Endometrial microvascular endothelial cells (primary cell): ENCODE results near the gene WWOX. TPM values are rescaled to one million over a fixed set of nuclear protein-coding genes. Genes with fewer than 3 reads are reported as not detected.
"Not testable (repeated sequence)": the region's sequence is repeated elsewhere in the genome, so short reads cannot be mapped to it uniquely, and the experiment has no call there.

Experiments used
- in situ Hi-C: cut with HindIII; loops from 2 replicates; pipeline ENCODE4 v1.10.0; 2017; ENCODE audit warnings: low sequenced_read_pairs, low pct_unique_long_range_greater_than_20kb; ENCODE audit errors: inconsistent ontology term
- total RNA-seq: library from RNA; depleted of rRNA; stranded (reverse); fragments of >200 nt; gene quantifications from one replicate; pipeline ENCODE4 v1.2.3, GENCODE V29; 2015; ENCODE audit errors: inconsistent ontology term

The WWOX gene
- total RNA-seq, 1 donor from 2014 or later = 6.4 TPM

DNA sequence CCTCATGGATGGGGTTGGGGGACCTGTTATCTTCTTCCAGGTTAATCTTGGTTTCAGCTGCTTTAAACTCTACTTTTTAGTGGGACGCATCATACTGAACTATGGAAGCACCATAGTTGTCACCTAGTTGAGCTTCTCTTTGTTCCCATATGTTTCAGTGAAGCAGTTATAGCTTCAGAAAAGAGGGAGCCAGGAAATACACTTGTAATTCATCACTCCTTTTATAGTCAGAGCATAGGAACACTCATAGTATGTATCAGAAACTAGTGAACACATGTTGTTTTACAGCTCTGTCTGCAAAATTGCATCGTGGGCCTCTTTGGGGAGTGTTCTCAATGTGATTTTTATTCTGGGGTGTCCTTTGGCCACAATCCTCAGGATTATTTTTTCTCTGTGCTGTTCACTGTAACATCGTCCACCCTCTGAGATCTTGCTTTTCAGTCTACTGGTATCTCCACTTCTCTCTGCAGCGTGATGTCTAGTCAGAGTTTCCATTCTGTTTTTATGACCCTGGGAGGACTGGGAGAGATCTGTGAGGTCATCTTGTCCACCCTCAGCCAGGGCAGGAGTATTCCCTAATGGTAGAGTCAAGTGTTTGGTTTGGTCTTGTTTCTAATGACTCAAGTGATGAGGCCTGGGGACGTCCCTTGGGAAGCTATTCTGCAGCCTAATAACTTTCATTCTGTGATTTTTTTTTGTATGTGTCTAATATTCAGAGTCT is 585.4 kb downstream of the WWOX start:
- in situ Hi-C loops = no loop called here

DNA sequence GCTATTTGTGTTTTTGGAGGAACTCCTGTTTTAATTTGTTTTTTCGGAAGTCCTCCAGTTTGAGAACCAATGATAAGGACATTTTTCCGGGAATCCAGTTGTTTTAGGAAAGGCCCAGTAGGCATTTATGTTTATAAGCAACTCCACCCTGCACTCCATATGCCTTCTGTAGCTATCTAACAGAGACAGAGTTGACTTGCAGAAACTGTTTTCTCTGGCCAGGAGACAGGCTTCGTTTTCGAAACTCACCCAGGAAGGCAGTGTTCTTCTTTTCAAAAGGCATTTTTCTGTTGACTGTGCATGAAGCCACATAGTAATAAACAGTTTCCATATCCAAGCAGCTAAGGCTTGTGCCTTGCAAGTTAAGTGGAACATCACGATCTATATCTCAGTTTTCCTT is 587.1 kb downstream of the WWOX start:
- in situ Hi-C loops = no loop called here

DNA sequence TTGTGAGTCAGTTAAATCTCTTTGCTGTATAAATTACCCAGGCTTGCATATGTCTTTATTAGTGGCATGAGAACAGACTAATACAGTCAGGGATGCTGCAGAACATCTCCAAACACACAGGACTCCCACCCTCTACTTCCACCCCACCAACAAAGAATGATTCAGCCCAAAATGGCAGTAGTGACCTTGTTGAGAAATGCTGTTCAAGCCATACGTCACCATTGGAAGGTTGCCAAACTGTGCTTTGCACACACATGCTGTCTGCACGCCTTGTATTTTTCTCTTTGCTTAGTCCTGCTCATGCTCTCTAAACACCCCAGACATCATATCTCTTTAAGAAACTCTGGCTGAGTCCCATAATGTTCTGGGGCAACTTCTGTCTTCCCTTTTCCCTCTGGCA is 589.6 kb downstream of the WWOX start:
- in situ Hi-C loops = no loop called here

DNA sequence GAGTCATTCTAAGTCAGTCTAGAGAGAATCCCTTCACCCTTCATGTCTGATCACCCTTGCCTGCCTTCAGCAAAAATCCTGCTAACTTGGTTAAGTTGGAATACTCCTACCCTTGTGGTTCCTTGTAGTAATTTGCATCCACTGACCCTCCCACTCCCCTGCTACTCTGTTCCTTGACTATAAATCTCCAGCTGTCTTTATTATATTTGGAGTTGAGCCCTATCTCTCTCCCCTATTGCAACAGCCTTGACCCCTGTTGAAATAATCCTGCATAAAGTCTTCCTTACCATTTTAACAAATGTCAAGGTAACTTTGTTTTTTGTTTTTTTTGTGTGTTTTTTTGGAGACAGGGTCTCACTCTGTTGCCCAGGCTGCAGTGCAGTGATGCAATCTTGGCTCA is 590.1 kb downstream of the WWOX start:
- in situ Hi-C loops = no loop called here

DNA sequence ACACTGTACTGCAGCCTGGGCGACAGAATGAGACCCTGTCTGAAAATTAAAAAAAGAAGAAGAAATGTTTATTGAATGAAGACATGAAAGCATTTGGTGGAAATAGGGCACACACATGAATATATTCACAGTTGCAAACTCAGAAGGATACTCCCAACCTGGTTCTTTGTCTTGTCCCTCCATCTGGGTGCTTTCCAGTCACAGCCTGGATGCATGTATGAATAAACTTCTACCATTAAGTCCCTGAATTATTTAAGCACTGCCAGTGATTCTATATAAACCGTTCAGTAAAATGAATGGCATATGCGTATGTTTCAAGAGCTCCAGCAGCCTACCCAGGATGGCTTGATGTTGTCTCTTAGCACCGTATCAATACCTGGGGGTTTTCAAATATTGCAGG is 591.1 kb downstream of the WWOX start:
- in situ Hi-C loops = no loop called here

DNA sequence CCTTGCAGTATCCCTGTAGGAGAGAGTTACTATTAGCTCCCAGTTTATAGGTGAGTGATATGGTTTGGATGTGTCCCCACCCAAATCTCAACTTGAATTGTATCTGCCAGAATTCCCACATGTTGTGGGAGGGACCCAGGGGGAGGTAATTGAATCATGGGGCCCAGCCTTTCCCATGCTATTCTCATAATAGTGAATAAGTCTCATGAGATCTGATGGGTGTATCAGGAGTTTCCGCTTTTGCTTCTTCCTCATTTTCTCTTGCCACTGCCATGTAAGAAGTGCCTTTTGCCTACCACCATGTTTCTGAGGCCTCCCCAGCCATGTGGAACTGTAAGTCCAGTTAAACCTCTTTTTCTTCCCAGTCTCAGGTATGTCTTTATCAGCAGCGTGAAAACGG is 592.3 kb downstream of the WWOX start:
- in situ Hi-C loops = not testable (repeated sequence)

DNA sequence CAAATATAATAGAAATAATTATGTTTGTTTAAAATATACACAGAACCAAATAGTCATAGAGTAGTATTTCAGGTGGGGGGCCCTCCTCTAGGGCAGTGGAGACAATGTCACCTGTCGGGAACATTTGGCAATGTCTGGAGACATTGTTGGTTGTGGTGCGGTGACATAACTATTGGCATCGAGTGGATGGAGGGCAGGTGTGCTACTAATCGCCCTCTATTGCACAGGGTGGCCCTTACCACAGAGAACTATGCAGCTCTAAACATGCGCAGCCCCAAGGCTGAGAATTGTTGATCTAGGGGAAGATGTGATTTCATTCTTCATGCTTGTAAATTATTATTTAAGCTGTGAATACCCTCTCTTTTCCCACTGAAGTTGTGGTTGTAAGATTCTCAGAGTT is 594.0 kb downstream of the WWOX start:
- in situ Hi-C loops = no loop called here

DNA sequence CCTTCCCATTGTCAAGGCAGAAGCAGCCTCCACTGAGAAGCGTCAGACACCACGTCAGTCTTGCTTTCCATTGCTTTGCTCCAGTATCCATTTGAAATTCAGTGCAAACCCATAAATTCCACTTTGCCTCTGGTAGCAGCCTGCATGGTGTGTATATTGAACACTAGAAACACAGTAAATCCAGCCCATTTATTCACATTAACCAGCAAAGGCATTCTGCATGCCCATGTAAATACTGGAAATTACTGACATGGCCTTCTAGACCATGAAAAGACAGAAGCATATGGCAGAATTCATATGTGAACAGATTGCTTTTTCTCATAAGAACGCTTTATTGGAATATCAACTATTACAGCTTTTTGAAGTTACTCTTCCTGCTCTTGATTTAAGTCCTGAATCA is 595.0 kb downstream of the WWOX start:
- in situ Hi-C loops = no loop called here

DNA sequence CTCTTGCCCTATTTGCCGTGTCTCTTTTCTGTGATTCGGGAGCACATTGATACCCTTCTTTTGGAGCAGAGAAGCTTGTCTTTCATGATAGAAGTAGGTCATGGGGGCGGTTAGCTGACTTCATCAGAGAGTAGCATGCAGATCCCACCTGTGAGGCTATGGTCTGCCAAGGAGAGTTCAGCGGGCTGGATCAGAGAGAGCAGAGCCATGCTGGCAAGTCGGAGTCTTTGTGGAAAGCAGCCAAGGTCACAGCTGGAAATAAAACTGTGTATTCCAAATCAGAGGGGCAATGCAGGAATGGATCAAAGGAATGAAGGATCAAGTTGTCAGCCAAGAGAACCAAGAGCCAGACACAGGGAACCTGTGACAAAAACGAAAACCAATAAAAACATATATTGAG is 595.9 kb downstream of the WWOX start:
- in situ Hi-C loops = no loop called here

DNA sequence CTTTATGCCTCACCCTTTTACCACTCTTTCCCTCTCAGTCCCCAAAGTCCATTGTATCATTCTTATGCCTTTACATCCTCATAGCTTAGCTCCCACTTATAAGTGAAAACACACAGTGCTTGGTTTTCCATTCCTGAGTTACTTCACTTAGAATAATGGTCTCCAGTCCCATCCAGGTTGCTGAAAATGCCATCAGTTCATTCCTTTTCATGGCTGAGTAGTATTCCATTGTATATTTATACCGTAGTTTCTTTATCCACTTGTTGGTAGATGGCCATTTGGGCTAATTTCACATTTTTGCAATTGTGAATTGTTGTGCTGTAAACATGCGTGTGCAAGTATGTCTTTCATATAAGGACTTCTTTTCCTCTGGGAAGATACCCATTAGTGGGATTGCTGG is 597.3 kb downstream of the WWOX start:
- in situ Hi-C loops = no loop called here

DNA sequence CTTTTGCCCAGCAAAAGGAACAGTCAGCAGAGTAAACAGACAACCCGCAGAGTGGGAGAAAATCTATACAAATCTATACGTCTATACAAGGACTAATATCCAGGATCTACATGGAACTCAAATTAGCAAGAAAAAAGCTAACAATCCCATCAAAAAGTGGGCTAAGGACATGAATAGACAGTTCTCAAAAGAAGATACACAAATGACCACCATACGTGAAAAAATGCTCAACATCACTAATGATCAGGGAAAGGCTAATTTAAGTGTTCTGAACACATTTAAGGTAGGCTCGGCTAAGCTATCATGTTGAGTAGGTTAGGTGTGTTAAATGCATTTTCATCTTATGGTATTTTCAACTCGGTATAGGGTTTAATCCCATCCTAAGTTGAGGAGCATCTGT is 598.0 kb downstream of the WWOX start:
- in situ Hi-C loops = no loop called here

DNA sequence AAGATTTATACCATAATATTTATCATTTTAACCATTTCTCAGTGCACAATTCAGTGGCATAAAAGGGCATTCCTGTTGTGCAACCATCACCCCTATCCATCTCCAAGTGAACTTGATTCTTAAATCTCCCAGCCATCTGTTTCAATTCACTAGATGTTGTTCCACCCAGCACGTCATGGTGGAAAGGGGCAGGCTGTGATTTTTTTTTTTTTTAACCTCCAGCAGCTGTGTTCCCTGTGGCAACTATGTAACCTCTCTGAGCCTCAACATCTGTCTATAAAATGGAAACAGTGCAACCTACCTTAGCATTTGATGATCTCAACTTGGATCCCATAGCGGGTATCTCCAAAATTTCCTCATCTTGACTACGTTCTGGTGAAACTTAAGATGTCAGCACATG is 604.5 kb downstream of the WWOX start:
- in situ Hi-C loops = no loop called here

DNA sequence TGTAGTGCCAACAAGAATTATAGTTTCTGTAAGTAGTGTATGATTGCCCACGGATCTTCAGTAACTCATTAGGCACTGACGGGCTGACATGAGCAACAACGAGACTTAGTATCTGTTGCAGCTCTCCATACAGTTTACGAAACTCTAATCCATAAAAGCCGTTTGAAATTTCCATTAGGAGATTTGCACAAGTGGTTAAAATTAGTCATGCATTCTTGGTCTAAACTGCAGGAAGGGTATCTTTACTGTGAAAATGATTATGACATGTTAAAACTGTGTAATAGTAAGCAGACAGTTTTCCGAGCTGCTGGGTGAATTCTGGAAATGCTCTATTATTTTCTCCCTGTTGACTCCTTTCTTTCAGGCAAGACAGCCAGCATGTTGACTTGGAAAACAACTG is 605.0 kb downstream of the WWOX start:
- in situ Hi-C loops = no loop called here

DNA sequence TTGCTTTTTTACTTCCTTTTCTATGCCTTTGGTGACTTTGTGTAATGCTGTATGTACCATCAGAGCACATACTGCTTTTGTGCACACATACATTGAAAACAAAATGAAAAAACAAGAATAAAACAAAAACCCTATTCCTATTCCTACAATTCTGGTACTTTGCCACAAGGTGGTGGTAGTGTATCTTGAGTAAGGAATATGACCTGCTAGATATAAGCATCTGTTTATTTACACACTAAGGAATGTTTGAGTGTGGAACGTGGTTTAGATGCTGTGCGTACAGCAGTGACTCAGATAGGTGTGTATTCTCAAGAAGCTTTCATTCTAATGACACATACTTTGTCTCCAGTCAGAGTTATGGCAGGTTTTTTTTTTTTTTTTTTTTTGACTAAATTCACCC is 606.2 kb downstream of the WWOX start:
- in situ Hi-C loops = no loop called here

DNA sequence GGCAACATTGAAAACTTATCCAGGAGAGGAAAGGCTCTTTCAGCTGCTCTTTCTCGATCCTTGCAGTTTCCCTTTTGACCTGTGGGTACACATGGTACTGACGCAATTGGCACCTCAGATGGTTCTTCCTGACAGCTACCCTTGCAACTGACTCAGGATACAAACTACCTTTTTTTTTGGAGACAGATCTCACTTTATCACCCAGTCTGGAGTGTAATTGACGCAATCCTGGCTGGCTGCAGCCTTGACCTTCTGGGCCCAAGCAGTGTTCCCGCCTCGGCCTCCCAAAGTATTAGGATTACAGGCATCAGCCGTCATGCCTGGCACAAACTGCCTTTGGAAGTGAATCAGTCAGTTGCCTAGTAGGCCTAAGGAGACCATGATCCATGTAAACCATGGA is 607.2 kb downstream of the WWOX start:
- in situ Hi-C loops = no loop called here

DNA sequence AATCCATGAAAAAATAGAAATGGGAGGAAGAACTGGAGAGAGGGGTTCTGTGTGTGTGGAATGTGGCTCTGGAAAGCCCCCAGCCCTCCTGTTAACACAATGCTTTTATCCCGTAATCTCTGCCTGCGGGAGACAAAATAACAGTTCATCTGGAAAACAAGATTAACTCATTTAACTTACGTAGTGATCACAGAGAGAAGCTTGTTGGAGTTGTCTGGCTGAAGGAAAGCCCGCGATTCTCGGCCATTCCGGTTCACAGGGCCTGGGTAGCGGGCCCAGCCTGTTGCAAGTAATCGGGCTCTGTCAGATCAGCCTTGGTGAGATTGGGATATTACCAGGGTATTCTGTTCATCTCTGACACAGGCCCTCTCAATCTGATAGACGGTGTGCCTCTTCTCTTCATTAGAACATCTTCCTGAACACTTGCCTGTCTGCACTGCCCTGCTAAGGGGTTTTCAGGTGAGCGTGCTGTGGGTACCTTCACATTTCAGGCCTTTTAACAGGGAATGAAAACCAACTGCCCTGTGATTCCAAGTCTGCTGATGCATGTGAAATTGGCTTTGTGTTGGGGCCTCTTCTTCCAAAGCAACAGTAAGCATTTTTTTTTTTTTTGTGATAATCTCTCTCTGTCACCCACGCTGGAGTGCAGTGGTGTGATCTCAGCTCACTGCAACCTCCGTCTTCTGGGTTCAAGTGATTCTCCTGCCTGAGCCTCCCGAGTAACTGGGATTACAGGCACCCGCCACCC is 609.9 kb downstream of the WWOX start:
- in situ Hi-C loops = no loop called here

DNA sequence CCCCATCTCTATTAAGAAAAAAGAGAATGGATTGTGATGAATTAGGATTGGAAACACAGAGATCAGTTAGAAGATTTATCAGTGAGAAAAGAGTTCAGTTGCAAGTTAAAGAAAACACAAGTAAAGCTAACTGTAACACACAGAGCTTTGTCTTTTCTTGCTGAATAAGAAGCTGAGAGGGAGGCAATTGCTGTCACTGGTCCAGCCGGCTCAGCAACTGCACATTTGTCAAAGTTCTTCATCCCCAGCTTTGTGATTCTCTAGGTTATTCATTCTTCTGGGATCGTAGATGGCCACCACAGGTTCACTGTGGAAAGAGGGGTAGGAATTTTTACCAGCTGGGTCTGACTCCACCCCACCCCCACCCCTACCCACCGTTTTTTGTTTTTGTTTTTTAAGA is 615.7 kb downstream of the WWOX start:
- in situ Hi-C loops = no loop called here

DNA sequence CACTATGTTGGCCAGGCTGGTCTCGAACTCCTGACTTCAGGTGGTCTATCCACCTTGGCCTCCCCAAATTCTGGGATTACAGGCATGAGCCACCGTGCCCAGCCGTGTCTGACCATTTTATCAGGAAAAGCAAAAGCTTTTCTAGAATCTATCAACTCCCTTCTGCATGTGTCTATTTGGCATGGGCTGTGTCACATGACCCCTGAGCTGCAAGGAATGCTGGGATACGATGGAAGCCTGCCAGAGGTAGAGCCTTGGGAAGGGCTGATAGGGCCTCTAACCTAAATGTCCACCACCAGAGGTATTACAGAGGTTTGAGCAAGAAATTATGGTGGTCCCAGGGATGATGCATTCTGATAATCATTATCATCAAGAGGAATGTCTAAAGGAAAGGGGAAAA is 616.2 kb downstream of the WWOX start:
- in situ Hi-C loops = no loop called here

DNA sequence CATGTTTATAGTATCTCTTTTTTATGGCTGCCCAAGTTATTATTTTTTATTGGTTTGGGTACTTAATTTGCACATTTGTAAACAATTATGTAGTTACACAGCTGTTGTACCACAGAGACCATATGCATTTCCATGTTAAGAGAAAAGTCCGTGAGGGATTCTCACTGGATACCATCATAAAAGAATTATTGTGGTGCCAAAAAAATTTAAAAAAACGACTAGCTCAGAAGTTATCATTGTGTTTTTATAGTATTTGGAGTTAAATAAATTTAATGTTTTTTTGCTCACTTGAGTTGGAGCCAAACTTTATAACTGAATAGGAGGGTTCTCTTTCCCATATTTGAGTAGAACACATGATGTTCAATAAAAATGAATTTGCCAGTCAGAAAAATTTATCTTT is 618.7 kb downstream of the WWOX start:
- in situ Hi-C loops = no loop called here

DNA sequence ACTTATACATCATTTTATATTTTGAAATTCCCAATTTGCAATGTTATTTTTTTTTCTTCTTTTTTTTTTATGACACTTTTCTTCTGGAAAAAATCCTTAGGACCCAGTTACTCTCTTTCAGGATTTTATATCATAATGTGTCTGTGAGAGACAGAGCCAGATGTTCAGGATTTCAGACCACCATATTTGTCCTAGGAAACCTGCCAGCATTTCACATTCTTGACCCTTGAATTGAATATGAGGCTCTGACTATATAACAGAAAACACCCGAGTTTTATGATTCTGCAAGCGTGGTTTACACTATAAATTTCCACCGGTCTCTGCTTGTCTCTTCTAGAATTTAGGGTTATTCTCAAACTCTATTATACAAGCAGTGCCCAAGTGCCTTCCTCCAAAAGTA is 621.0 kb downstream of the WWOX start:
- in situ Hi-C loops = no loop called here

DNA sequence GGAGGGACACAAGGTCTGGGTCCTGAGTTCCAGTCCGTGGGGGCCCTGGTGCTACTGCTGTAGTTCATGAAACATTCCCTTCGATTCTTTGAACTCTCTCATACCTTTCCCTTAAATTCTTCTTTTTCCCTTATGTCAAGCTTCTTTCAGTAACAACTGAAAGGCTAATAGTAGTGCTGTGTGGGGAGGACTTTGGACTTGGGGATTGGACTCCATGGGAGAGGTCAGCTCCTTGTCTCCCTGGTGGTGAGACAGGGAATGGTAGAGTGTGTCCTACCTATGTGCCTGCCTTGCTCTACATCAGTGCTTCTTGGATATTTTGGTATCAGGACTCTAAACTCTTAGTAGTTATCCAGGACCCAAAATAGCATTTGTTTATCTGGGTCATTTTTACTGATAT is 628.1 kb downstream of the WWOX start:
- in situ Hi-C loops = no loop called here
